ENCODE data around the gene HMCN2.
"Not testable (repeated sequence)": the region's sequence is repeated elsewhere in the genome, so short reads cannot be mapped to it uniquely, and the experiment has no call there.

The HMCN2 gene

DNA sequence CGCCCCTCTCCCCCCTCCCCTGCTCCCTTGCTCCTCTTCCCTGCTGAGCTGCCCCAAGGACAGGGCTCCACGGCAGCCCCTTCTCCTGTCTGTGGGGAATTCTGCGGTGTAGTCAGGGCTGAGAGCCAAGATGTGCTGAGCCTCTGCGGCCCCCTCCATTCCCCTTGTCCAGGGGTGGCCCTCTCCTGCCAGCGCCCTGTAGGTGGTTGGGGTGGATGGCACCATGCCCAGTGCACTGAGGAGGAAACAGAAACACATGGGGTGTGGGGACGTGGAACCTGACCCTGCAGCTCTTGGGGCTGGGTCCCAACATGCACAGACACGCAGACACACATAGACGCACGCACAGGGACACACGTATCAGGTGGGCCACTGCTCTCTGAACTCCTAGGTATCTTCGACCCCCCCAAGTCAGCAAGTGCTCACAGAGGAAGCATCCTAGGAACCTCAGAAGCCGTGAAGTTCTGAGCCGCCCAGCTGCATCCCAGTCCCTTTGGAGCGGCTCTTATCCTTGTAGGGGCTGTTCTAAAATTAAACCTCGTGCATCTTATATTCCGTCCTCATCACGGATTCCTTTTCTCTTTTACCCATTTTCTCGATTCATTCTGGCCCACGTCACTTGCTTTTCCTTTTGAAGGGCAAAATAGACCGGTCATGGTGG lies 64.8 kb downstream of the HMCN2 start:
- DNase-seq: no peak

DNA sequence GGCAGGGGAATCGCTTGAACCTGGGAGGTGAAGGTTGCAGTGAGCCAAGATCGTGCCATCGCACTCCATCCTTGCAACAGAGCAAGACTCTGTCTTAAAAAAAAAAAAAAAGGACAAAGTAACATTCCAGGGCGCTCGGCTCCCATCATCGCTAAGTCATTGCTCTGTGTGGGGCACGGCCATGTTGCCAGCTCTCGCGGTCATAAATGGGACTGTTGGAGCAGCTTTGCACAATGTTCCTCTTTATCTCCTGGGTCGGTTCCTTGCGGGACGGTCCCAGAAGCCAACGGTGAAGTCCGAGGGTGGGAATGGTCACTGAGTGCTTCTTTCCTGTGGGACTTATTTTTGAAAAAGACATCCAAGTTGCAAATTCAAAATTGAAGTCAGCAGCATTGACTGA lies 65.5 kb downstream of the HMCN2 start:
- no peak for DNase-seq

DNA sequence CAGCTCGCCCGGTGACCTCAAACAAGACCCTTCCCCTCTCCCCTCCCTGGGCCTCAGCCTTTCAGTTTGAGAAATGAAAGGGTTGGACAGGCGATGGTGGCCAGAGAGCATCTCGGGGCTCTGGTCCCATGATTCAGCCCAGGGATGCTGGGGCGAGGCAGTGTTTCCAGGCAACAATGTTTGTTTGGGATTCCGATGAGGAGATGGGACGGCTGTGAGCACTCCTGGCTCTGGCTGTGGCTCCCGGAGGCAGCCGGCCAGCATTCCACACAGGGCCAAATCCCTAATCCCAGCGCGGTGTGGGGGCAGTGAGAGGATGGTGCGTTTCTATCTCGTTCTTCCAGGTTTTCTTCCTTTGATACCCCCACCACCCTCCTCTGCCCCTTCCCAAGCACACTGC lies 66.0 kb downstream of the HMCN2 start:
- DNase-seq: no peak

DNA sequence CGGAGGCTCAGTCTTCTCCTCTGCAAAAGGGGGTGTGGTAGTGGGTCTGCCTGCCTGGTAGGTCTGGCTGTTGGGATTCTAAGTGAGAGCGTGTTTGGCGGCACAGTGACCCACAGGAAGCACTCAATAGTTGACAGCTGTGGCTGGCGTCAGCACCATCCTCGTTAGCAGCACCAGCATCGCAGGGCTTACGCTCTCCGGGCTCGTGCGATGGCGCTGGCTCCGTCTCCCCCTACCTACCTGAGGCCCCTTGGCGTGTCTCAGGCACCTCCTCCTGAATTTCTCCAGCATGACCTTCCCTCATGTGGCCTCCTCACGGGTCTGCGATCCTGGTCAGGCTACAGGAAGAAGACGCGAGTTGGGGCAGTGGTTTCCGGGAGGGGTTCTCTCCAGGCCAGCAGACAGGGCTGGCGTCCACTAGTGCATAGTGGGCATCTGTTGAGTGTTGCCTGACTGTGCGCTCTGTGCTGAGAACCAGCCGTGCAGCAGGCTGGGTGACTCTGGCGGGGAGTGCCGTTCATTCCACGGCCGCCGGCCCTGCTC lies 66.9 kb downstream of the HMCN2 start:
- DNase-seq: no peak

DNA sequence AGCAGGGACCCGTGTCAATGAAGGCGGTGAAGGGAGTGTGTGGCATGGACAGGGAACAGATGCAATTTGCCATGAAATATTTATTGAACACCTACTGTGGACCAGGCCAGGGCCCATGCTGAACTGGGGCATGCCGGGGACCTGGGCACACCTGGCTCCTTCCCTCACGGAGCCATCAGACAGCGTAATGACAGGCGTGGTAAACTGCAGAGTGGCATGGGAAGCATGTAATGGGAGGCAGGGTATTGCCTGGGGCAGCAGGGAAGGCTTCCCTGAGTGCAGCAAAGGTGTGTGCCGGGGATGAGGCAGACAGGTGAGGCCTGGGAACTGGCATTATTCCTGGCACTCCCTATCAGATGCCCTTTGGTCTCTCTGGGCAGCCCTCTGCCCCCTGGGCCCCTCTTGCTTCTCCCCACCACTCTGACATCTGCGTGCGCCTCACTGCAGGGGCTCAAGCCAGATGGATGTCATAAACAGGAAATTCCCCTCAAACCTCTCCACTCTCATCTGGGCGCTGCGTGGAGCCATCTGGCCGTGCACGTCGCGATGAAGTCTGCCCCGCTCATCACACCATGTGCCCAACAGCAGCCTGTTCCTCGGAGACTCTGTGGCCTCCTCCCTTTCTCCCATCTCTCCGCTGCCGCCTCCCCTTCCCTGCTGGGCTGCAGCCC lies 67.6 kb downstream of the HMCN2 start:
- DNase-seq: no peak

DNA sequence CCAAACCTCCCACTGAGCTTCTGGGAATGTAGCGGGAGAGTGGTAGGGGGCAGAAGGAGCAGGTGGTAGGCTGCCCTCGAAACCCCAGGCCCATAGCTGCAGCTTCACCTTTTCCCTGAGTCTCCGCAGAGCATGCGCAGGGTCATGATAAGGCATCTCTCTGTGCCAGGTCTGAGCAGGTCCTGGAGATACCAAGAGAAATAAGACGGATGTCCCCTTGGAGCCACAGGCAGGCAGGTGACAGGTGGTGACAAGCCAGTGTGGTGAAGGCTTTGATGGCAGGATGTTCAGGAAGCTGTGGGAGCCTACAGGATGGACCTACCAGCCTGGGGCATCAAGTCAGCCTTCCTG lies 68.1 kb downstream of the HMCN2 start:
- no peak for DNase-seq

DNA sequence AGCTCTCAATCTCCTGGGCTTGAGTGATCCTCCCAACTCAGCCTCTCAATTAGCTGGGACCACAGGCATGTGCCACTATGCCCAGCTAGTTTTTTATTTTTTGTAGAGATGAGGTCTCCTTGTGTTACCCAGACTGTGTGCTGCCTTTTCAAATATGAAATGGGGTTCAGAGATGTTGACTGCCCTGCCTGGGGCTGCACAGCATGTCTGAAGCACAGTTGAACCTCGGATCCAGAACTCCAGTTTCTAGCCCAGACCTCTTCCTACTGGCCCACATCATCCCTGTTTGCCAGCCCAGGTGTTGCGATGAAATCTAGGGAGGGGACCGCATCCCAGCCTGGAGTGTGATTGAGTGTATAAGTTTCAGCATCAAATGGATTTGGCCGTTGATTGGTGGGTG lies 69.4 kb downstream of the HMCN2 start:
- no peak for DNase-seq

DNA sequence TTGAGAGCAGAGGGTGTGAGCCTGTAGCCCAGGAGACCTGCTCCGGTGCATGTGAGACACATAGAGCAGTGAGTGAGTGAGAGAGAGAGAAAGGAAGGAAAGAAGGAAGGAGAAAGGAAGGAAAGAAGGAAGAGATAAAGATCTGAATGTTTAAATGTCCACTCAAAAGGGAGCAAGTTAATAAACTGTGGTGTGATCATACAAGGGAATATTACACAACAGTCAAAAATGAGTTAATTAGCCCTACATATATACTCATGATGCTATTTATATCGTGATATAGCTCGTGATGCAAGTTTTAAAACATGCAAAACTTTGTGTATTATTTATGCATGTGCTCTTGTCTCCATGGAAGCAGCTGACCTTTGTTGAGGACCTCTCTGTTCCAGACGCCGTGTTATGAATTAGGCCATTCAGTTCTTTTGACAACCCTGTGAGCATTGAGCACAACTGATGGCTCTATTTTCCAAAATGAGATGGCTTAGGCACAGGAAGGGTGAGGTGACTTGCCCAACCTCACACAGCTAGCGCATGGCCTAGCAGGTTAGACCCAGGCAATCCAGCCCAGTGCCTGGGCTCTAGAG lies 70.6 kb downstream of the HMCN2 start:
- no peak for DNase-seq

DNA sequence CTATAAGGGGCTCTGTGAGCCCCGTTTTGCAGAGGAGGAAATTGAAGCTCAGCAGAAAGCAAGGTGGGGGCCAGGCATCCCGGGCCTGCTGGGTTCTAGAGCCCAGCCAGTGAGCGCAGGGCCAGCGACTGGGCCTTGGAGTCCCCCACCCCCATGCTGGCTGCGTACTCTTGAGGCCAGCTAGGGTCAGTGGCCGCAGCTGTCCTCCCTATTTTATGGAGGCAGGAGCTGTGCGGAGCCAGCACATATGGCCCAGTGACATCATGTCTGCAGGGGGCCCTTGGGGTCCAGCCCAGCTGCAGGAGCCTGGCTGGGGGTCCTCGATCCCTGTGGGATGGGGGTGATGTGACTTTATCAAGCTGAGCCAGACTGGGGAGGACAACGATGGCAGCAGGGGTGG lies 71.3 kb downstream of the HMCN2 start:
- no peak for DNase-seq

DNA sequence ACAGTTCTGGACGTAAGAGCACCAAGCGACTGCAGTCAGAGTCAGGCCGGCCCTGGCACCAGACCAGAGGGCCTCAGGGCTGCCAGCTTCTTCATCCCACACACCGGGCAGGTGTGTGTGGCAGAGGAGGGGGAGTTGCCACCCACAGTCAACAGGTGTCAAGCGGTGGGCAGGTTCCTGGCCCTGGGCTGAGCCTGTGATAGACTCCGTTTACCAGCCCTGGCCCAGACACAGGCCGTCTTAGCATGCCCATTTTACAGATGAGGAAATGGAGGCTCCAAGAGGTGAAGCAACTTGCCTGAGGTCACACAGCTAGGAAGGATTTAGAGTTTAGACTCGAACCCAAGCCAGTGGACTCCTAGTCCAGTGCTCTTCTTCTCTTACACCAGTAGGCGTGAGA lies 71.8 kb downstream of the HMCN2 start:
- no peak for DNase-seq

DNA sequence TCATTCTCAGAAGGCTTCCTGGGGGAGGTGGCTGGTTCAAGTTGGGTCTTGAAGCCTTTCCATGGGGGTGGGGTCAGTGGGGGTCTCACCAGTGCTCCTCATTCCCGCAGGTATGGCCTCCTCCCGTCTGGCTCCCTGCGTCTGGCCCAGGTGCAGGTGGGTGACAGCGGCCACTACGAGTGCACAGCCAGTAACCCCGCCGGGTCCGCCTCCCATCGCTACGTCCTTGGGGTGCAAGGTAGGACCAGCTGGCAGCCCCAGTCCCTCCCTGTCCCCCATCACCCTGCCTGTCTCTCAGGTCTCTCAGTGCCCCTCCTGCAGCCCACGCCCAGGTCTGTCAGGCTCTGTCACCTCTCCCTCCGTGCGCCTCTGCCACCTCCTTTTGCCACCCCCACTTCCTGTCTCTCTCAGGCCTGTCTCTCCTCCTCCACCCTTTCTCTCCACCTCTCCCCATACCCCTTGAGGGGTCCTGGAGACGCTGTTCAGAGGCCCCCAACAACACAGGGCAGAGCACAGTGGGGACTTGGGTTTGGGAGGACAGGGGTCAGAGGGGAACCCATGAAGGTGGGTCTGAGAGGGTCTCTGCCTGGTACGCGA lies 72.3 kb downstream of the HMCN2 start:
- no peak for DNase-seq

DNA sequence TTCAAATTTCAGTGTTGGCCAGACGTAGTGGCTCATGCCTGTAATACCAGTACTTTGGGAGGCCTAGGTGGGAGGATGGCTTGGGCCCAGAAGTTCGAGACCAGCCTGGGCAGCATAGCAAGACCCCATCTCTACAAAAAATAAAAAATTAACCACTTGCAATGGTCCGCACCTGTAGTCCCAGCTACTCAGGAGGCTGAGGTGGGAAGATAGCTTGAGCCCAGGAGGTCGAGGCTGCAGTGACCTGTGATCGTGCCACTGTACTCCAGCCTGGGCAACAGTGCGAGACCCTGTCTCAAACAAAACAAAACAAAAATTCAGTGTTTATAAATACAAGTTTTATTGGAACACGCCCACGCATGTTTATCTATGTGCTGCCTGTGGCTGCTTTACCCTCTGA lies 73.3 kb downstream of the HMCN2 start:
- not testable (repeated sequence) for DNase-seq

DNA sequence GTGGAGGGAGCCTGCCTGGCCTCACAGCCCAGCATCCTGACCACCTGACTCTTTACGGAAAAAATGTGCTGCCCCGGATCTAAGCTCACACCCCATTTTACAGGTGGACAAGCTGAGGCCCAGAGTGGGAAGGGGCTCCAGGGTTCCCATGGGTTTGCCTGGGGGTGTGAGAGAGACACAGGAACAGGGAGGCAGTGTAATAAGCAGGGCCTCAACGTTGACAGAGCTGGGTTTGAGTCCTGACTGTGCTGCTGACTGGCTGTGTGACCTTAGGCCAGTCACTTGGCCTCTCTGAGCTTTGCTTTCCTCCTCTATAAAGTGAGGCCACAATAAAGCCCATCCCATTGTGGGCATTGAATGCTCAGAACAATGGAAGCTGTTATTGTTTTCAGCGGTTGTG lies 73.7 kb downstream of the HMCN2 start:
- DNase-seq: no peak

DNA sequence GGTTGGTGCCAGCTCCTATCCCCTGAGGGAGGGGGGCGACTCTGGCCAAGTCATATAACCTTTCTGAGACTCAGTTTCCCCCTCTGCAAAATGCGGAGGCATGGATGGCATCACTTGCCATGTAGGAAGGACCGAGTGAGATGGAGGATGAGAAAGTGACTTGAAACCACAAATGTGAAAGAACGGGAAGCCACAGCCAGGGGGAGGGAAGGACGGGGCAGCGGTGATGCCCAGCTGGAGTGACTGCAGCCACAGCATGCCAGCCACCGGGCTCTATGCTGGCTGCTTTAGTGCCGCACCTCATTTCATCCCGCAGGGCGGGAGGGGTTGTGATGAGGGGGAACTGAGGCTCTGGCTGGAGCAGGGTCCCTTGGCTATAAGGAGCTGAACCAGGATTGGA lies 74.5 kb downstream of the HMCN2 start:
- no peak for DNase-seq

DNA sequence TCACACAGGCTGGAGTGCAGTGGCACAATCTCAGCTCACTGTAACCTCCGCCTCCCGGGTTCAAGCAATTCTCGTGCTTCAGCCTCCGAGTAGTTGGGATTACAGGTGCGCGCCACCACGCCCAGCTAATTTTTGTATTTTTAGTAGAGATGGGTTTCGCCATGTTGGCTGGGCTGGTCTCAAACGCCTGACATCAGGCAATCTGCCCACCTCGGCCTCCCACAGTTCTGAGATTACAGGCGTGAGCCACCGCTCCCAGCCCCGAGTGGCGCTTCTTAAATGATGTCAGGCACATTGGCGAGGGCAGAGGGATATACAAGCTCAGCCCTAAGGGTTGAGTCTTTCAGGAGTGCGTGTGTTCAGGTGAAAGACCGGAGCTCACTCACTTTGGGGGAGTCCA lies 75.0 kb downstream of the HMCN2 start:
- DNase-seq: not testable (repeated sequence)

DNA sequence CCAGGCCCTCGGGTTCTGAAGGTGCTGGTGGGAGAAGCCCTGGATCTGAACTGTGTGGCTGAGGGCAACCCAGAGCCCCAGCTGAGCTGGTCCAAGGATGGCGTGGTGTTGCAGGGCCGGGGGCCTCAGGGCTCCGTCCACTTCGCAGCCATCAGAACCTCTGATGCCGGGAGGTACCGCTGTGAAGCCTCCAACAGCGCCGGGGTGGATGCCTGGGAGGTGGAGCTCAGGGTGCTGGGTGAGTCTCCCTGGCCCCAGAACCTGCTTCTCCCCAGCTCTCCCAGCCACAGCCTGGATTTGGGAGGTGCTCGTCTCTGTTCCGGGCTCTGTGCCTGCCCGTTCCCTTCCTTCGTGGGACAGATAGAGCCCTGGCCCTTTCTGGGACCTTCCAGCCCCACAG lies 75.6 kb downstream of the HMCN2 start:
- no peak for DNase-seq

DNA sequence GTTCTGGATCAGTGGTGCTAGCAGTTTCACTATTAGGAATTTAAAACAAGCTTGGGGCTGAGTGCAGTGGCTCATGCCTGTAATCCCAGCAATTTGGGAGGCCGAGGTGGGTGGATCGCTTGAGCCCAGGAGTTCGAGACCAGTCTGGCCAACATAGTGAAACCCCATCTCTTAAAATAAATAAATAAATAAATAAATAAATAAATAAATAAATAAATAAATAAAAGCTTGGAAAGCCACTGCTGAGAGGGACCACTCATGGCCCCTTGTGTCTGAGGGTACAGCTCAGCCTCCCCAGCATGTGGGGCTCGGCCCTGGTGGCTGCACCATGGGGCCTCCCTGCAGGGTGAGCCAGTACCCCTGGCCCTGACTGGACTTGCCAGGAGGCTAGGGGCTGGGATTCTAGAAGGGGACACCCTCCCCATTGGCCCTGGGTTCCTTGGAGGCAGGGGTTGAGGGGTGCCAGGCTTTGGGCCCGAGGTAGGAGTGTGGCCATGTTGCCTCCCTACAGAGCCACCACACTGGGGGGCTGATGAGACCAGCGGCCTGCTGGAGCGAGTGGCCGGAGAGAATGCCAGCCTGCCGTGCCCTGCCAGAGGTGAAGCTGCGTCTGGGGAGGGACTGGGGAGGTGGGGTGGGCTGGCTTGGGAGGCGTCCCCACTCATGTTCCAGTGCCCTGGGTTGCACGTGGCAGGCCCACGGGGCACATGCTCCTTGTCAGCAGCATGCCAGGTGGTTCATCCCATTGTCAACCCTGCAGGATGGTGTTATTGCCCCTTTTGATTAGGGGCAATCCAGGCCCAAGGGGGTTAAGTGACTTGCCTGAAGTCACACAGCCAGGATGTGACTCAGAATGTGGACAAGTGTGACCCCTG lies 76.5 kb downstream of the HMCN2 start:
- no peak for DNase-seq

DNA sequence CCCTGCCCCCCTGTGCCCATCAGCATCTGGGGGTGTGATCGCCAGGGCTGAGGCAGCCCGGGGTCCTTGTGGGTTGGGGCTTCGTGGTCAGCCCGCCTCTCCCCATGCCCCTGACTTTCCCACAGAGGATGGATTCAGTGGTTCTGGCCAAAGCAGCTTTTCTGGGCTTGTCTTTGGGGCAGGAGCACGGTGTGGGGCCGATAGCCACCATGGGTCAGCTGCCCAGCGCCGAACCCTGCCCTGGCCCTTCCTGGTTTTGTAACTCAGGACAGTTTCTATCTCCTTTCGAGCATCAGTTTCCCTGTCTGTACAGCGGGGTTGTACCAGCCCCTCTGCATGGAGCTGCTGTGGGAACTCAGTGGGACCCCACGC lies 77.1 kb downstream of the HMCN2 start:
- DNase-seq: no peak

DNA sequence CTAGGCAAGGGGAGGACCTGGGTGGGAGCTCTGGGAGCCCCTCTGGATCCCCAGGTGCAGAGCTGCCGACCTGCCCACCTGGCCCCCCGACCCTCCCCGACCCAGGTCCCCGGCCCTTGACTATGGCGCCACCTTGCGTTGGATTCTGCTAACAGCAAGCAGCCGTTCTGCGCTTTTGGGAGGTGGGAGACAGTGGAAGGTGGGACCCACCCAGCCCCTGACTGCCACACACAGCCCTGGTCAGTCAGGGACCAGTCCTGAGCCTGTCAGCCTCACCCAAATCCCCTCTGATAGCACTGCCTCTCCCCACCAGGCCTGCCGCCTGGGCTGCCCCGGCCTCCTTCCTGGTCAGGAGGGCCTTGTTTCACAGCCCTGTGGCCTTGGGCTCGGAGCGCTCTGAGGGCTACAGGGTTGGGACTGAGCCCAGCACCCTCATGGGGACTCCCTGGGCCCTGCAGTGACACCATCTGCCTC lies 77.9 kb downstream of the HMCN2 start:
- DNase-seq: peak in 13 of 51 donors; percentile 1 to 29 (median 11)

DNA sequence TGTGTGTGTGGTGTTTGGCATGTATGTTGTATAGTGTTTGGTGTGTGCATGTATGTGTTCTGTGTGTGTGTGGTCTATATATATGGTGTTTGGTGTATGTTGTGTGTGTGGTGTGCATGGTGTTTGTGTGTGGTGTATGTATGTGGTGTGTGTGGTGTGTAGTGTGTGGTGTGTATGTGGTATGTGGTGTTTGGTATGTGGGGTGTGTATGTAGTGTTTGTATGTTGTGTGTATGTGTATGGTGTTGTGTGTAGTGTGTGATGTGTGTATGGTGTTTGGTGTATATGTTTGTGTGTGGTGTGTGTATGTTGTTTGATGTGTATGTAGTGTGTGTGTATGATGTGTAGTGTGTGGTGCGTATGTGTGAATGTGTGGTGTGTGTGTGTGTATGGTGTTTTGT lies 78.8 kb downstream of the HMCN2 start:
- DNase-seq: no peak
